Measurements from ENCODE around the gene LRRC4B. TPM values are rescaled to one million over a fixed set of nuclear protein-coding genes. Genes with fewer than 3 reads are reported as not detected.

The LRRC4B gene
- total RNA-seq, 1 experiment from 2014 or later, result not detected

DNA sequence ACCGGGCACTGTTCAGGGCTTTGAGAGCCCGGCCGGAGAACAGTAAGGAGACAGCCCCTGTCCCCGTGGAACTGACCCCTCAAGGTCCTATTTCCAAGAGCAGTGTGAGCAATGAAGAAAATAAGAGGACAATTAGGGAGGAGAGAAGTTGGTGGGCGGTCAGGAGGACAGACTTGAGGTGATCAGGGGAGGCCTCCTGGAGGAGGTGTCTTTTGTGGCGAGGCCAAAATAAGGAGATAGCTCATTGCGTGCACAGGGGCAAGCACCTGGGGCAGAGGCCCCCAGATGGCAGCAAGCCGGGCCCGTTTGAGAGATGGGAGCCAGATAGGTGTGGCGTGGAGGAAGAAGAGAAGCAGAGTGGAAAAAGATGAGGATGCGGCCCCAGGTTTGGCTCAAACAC lies 2.8 kb upstream of the LRRC4B start:
- CTCF ChIA-PET, result no interaction called here
- Mint-ChIP-seq H3K4me1 (ENCODE audit: insufficient read depth, unreplicated experiment) (no peaks in the 10 kb centered on the region), H3K36me3 (ENCODE audit: insufficient read depth, unreplicated experiment) (no peaks in the 10 kb centered on the region), H3K27ac (ENCODE audit: low read depth, unreplicated experiment) (no peak overlapping the region), H3K9me3 (ENCODE audit: unreplicated experiment) (no peaks in the 10 kb centered on the region), H3K27me3 (ENCODE audit: insufficient read depth, unreplicated experiment) (peaks cover 14% of the 10 kb centered on the region), H3K4me3 (ENCODE audit: unreplicated experiment) (no peak overlapping the region)
- TF ChIP-seq, protein P1, sequence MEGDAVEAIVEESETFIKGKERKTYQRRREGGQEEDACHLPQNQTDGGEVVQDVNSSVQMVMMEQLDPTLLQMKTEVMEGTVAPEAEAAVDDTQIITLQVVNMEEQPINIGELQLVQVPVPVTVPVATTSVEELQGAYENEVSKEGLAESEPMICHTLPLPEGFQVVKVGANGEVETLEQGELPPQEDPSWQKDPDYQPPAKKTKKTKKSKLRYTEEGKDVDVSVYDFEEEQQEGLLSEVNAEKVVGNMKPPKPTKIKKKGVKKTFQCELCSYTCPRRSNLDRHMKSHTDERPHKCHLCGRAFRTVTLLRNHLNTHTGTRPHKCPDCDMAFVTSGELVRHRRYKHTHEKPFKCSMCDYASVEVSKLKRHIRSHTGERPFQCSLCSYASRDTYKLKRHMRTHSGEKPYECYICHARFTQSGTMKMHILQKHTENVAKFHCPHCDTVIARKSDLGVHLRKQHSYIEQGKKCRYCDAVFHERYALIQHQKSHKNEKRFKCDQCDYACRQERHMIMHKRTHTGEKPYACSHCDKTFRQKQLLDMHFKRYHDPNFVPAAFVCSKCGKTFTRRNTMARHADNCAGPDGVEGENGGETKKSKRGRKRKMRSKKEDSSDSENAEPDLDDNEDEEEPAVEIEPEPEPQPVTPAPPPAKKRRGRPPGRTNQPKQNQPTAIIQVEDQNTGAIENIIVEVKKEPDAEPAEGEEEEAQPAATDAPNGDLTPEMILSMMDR (IDR thresholded peaks at IDR 0.05; ENCODE audit: unreplicated experiment), result no peak
- intact Hi-C loops (cut with micrococcal nuclease), result no loop called here
- DNase-seq (ENCODE audit: unreplicated experiment), result no peak
- BruUV-seq (replicated peaks), result no TSS peak
- POLR2A ChIA-PET, result no interaction called here

DNA sequence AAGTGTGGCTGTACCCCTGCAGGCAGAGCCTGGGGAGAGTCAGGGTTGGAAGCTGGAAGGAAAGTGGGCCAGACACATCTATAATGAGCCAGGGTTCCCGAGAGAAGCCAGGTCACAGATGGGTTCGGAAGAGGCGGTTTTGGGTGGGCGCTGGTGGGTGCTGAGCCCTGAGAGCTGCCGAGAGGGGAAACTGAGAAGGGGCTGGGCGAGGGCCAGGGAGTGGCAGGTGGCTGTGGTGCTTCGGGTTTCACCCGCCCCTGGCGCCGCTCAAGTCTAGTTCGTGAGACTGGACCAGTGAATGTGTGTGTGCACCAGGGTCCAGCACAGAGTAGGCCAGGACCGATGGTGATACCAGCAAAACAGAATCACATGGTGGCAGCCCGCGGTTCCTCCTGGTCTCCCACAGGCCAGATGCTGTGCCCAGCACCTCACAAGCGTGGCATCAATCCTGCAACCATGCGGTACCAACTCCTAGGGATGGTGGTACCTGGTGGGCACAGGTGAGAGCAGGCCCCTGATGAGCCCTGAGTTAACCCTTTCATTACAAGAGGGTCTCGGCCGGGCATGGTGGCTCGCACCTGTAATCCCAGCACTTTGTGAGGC lies 1.8 kb upstream of the LRRC4B start:
- POLR2A ChIA-PET, result interaction anchor here (0.7 kb wide), 1 partner anchor 30 kb away, joined by 3 read pairs; no protein-coding TSS in a partner anchor
- intact Hi-C loops (cut with micrococcal nuclease), result no loop called here
- BruUV-seq (replicated peaks), result no TSS peak
- DNase-seq (ENCODE audit: unreplicated experiment), result no peak
- no peak overlapping the region for H3K4me3 Mint-ChIP-seq (ENCODE audit: unreplicated experiment)
- no peaks in the 10 kb centered on the region for H3K4me1 Mint-ChIP-seq (ENCODE audit: insufficient read depth, unreplicated experiment)
- H3K9me3 Mint-ChIP-seq (ENCODE audit: unreplicated experiment), result no peaks in the 10 kb centered on the region
- H3K36me3 Mint-ChIP-seq (ENCODE audit: insufficient read depth, unreplicated experiment), result no peaks in the 10 kb centered on the region
- CTCF ChIA-PET, result no interaction called here
- peaks cover 24% of the 10 kb centered on the region for H3K27me3 Mint-ChIP-seq (ENCODE audit: insufficient read depth, unreplicated experiment)
- H3K27ac Mint-ChIP-seq (ENCODE audit: low read depth, unreplicated experiment), result no peak overlapping the region
- TF ChIP-seq, protein P1 (IDR thresholded peaks at IDR 0.05; ENCODE audit: unreplicated experiment), result no peak

DNA sequence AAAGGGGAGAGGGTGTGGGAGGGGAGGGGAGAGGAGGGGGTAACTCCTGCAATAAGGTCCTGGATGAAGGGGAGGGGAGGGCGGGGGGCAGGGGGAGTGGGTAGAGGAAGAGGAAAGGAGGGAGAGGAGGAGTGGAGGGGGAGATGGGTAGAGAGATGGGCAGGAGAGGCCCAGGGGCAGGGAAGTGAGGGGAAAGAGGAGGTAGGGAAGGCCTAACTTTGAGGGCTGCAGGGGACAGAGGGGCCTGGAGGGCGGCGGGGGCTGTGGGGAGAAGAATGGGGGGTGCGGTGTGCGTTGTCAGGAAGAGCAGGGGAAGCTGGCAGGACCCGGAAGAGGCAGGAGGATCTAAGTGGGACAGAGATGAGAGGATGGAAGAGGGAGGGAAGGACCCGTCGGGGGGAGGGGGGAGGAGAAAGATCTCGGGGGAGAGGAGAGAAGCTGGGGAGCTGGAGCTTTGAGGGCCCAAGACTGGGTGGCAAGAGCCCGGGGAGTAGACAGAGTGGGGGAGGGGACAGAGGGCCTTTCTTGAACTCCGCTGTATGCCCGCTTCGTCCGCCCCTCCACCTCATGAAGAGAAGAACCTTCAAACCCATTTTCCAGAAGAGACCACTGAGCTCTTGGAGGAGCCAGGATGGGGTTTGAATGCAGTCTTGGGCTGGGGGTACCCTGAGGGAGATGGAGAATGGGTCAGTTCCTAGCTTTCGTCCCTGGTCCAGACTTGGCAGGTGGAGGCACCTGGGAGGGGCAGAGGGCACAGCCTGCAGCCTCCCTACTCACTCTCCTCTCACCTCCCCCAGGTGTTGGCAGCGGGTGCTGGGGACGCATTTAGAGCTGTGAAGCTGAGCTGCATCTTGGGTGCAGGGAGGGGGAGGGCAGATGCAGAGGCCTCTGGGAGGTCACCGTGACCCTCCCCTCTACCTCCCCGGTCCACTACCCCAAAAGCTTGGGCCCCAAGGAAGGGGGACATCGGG lies 778 bp upstream of the LRRC4B start:
- peaks cover 34% of the 10 kb centered on the region for H3K27me3 Mint-ChIP-seq (ENCODE audit: insufficient read depth, unreplicated experiment)
- H3K27ac Mint-ChIP-seq (ENCODE audit: low read depth, unreplicated experiment), result no peak overlapping the region
- intact Hi-C loops (cut with micrococcal nuclease), result no loop called here
- no peaks in the 10 kb centered on the region for H3K9me3 Mint-ChIP-seq (ENCODE audit: unreplicated experiment)
- POLR2A ChIA-PET, result no interaction called here
- CTCF ChIA-PET, result no interaction called here
- H3K4me3 Mint-ChIP-seq (ENCODE audit: unreplicated experiment), result no peak overlapping the region
- no peak for DNase-seq (ENCODE audit: unreplicated experiment)
- no peaks in the 10 kb centered on the region for H3K36me3 Mint-ChIP-seq (ENCODE audit: insufficient read depth, unreplicated experiment)
- no TSS peak for BruUV-seq (replicated peaks)
- H3K4me1 Mint-ChIP-seq (ENCODE audit: insufficient read depth, unreplicated experiment), result no peaks in the 10 kb centered on the region
- TF ChIP-seq, protein P1 (IDR thresholded peaks at IDR 0.05; ENCODE audit: unreplicated experiment), result no peak

DNA sequence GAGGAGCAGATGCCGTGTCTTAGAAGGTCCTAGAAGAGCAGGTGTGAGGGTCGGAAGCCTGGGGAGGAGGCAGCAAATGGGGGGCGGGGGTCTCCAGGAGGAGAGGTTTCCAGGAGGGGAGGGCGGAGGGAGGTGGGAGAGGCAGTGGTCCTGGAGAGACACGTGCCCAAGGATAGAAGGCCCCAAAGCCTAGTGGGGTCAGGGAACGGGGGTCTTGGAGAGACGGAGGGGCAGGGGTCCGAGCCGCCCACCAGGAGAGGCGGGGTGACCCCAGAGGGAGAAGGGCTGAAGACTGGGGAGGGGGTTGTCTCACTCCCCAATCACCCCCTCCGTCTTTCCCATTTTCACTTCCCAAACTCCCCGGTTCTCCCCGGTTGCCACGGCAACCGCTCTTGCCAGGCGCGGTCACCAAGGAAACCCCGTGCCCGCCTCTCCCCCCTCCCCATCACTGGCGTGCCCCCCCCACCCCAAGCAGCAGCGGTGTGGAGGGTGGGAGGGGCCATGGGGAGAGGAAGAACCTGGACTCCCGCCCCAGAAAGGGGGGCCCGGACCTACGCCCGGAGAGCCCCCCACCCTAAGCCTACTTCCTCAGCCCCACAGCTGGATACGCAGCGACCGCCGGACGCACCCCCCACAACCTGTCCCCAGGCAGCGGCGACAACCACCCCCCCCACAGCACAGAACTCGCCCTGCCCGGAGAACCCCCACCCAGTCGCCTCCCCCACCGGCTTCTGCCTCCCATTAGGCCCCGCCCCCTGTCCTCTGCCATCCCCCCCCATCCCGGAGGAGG lies 988 bp downstream of the LRRC4B start:
- no TSS peak for BruUV-seq (replicated peaks)
- TF ChIP-seq, protein P1 (IDR thresholded peaks at IDR 0.05; ENCODE audit: unreplicated experiment), result no peak
- intact Hi-C loops (cut with micrococcal nuclease), result no loop called here
- no peaks in the 10 kb centered on the region for H3K4me1 Mint-ChIP-seq (ENCODE audit: insufficient read depth, unreplicated experiment)
- no peak overlapping the region for H3K27ac Mint-ChIP-seq (ENCODE audit: low read depth, unreplicated experiment)
- CTCF ChIA-PET, result interaction anchor here (0.8 kb wide), 1 partner anchor 355 kb away, joined by 4 read pairs; no protein-coding TSS in a partner anchor
- no peaks in the 10 kb centered on the region for H3K9me3 Mint-ChIP-seq (ENCODE audit: unreplicated experiment)
- peaks cover 47% of the 10 kb centered on the region for H3K27me3 Mint-ChIP-seq (ENCODE audit: insufficient read depth, unreplicated experiment)
- no peak overlapping the region for H3K4me3 Mint-ChIP-seq (ENCODE audit: unreplicated experiment)
- POLR2A ChIA-PET, result no interaction called here
- no peak for DNase-seq (ENCODE audit: unreplicated experiment)
- no peaks in the 10 kb centered on the region for H3K36me3 Mint-ChIP-seq (ENCODE audit: insufficient read depth, unreplicated experiment)
